Anterior cingulate cortex (tissue), 58 donors: Measurements from ENCODE around the gene BLTP3B.

Experiments
- DNase-seq, 58 donors: peaks; one replicate each; lab custom pipeline; 2025; lab: John Stamatoyannopoulos, UW

The BLTP3B gene

DNA sequence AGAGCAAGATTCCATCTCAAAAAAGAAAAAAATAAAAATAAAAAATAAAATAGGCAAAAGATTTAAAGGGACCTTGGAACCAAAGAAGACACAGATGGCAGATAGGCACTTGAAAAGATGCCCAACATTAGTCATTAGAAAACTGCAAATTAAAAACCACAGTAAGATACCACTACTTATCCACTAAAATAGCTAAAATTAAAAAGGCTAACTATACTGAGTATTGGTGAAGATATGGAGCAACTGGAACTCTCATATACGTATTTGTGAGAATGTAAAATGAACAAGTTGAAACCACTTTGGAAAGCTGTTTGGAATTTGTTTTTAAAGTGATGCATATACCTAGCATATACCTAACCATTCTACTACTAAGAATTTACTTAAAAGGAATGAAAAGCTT is 22.3 kb downstream of the BLTP3B start:
- no peak for DNase-seq

DNA sequence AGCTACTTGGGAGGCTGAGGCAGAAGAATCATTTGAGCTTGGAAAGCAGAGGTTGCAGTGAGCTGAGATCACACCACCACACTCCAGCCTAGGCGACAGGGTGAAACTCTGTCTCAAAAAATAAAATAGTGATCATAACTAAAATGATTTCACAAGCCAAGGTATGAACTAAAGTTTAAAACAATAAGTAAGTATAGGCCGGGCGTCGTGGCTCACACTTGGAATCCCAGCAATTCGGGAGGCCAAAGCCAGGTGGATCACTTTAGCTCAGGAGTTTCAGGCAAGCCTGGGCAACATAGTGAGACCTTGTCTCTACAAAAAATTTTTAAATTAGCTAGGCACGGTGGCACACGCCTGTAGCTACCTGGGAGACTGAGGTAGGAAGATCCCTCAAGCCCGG is 27.4 kb downstream of the BLTP3B start:
- DNase-seq, result no peak

DNA sequence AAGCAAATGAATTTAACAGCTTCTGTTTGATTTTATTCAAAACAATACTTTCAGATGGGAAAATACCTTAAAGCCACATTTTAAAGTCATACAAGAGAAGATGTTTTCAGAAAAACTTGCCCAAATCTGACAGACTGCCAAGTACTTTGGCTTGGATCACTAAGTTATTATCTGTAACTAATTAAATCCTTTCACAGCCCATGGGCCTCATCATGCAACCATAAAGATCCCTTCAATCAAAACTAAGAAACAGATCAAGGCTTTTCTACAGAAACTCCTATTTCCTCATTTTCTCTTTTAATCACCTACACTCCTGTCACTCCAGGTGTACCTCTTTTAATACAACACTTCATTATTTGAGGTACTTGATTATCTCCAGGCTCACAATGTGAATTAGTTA is 28.1 kb downstream of the BLTP3B start:
- DNase-seq, result no peak

DNA sequence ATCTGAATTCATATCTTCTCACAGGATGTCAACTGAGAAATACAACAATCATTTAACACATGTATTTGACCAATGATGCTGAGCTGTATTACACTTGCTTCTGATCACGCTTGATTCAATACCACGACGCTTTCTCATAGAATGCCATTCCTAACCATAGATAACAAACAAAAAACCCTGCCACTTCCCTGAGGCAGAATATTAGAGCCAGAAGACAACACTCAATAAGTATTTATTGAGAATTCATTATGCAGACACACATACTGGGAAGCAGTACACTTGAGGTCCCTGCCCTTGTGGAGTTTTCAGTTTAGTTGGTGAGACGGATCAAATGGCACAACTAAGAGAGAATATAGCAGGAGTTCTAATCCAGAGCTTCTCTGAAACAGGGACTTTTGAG is 32.4 kb downstream of the BLTP3B start:
- no peak for DNase-seq

DNA sequence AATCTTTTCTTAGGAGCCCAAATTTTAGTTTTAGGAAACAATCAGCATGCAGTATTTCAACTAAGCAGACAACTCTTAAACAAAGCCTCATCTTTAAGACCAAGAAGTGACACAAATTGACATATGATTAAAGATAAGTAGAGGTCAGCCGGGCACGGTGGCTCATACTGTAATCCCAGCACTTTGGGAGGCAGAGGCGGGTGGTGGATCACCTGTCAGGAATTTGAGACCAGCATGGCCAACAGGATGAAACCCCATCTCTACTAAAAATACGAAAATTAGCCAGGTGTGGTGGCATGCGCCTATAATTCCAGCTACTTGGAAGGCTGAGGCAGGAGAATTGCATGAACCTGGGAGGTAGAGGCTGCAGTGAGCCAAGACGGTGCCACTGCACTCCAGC is 35.8 kb downstream of the BLTP3B start:
- no peak for DNase-seq

DNA sequence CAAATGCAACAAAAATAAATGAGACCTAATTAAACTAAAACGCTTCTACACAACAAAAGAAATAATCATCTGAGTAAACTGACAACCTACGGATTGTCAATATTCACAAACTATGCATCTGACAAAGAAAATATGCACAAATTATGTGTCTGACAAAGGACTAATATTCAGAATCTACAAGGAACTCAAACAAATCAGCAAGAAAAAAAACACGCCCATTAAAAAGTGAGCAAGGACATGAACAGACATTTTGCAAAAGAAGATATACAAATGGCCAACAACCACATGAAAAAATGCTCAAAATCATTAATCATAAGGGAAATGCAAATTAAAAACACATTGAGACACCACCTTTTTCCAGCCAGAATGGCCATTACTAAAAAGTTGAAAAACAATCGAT is 37.0 kb downstream of the BLTP3B start:
- no peak for DNase-seq

DNA sequence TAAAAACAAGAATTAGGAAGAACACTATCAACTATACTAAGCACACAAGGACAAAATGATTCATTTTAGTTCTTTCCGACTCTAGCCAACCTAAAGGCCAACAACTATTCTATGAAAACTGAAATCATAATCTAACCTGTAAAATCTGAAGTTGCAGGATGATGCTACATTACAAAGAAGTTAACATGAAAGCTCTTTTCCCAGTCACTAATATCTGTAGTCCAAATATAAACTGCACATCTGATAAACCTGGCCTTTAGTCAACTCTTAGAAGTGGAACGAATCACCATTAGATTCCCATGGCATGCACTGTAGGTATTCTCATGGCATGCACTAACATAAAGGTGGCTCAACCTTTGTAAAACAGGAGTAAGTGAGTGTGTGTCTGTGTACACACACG is 41.7 kb downstream of the BLTP3B start:
- DNase-seq, result no peak
